Aorta (tissue), 5 donors: ENCODE results near the gene RSAD1. TPM values are rescaled to one million over a fixed set of nuclear protein-coding genes. Genes with fewer than 3 reads are reported as not detected.

ENCODE experiments used
- ATAC-seq: fragments of 200-7000 bp; cut with Tn5 transposase; one replicate; pipeline ENCODE4 v1.9.1; 2022; ENCODE audit warnings: moderate library complexity; ENCODE audit not compliant: low FRiP score
- DNase-seq, 2 donors: peaks; one replicate each; pipeline ENCODE4 v3.0.0-alpha.2; 2020
- H3K27ac ChIP-seq, 2 donors: one replicate each; pipeline ENCODE4 v1.5.1; 2013; ENCODE audit warnings: low read length in 2 of 2, mild to moderate bottlenecking in 2 of 2, moderate library complexity in 2 of 2, control low read depth in 1 of 2, inconsistent platforms in 1 of 2, low read depth in 1 of 2
- H3K27me3 ChIP-seq, 2 donors: one replicate each; pipeline ENCODE4 v1.6.1; 2013; ENCODE audit warnings: control low read depth in 1 of 2, low read length in 1 of 2, mild to moderate bottlenecking in 1 of 2, moderate library complexity in 1 of 2; ENCODE audit not compliant: insufficient read depth in 2 of 2, control insufficient read depth in 1 of 2
- H3K36me3 ChIP-seq, 2 donors: one replicate each; pipeline ENCODE4 v1.6.1; 2013; ENCODE audit warnings: control low read depth in 1 of 2, low read length in 1 of 2, mild to moderate bottlenecking in 1 of 2; ENCODE audit not compliant: insufficient read depth in 2 of 2, control insufficient read depth in 1 of 2
- H3K4me1 ChIP-seq, 2 donors: one replicate each; pipeline ENCODE4 v1.6.1; 2013; ENCODE audit warnings: low read length in 2 of 2, control low read depth in 1 of 2, mild to moderate bottlenecking in 1 of 2, moderate library complexity in 1 of 2; ENCODE audit not compliant: insufficient read depth in 2 of 2, control insufficient read depth in 1 of 2
- H3K4me3 ChIP-seq, 2 donors: one replicate each; pipeline ENCODE4 v1.5.1; 2013; ENCODE audit warnings: low read length in 2 of 2, control low read depth in 1 of 2, mild to moderate bottlenecking in 1 of 2
- H3K9me3 ChIP-seq: one replicate; pipeline ENCODE4 v1.6.1; 2013; ENCODE audit warnings: mild to moderate bottlenecking, low read length; ENCODE audit not compliant: control insufficient read depth
- WGBS, 2 donors: extraction: QIAGEN DNeasy Blood & Tissue Kit; methylation state at CpG; one replicate each; pipeline ENCODE4 v1.1.7; 2013; 5-methylcytosine and 5-hydroxymethylcytosine counted together
- intact Hi-C, 2 donors: fragments of 100-400 bp; cut with DNase I; formaldehyde crosslinking; loops; one replicate each; pipeline versions ENCODE4 v1.14.2 to v1.15.0; 2022
- polyA plus RNA-seq, 2 donors: library from polyadenylated mRNA; stranded (reverse); fragments of 200-250 nt; gene quantifications; one replicate each; pipeline ENCODE4 v1.2.3, GENCODE V29; 2013
- total RNA-seq, 2 donors: library from RNA; stranded (reverse); fragmentation: NEBNext Ultra II Directional; extraction: Animal tissue kit (Norgen Biotek cat#: 25700); gene quantifications; one replicate each; pipeline ENCODE4 v1.2.1, GENCODE V29; 2021
- donor health status: healthy with polysubstance abuse.
- donor health status: Bipolar disorder and iron deficiency.
- donor health status: DM: no; HTN: no; CAD: no.
- donor health status: DM: no; HTN: no; CAD: no.
- donor health status: DM: yes; HTN: yes; CAD: no.

RSAD1 gene
- total and polyA plus RNA-seq, 4 donors, result 12.1 to 42.3 (median 35.7) TPM

- Histone ChIP-seq H3K9me3 (no peaks in the 10 kb centered on the region), H3K27ac (no peak overlapping the region), H3K36me3 (no peaks in the 10 kb centered on the region), H3K27me3 (no peaks in the 10 kb centered on the region), H3K4me3 (no peak overlapping the region), H3K4me1 (no peaks in the 10 kb centered on the region)
- WGBS, 2 donors, result 67 to 70% methylated on average over 6 of the region's 6 CpGs
- intact Hi-C loops, result no loop called here
- no peak for ATAC-seq
- DNase-seq, result no peak
These were observed 36.5 kb downstream of the RSAD1 start for GRCh38 chr17:50514936-50515702.

DNA sequence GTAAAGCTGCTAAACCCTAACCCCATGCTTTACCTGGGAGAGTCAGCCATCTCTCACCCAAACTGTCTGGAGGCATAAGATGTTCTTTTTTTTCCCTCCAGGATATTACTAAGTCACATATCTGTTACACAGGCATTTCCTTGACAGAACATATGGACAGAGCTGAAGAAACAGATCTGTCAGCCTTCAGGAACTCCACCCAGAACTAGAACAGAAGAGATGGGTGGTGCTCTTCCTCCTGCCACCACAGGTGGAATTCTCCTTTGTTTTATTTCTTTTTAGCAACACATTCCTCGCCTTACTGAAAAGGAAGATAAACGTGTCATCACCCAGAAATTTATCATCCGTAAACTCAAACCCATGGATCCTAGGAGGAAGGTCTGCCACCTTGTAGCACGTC, 38.4 kb downstream of the RSAD1 start:
- Histone ChIP-seq H3K4me3 (no peak overlapping the region), H3K27ac (no peak overlapping the region), H3K9me3 (no peaks in the 10 kb centered on the region), H3K4me1 (no peaks in the 10 kb centered on the region), H3K36me3 (no peaks in the 10 kb centered on the region), H3K27me3 (no peaks in the 10 kb centered on the region)
- ATAC-seq, result no peak
- no peak for DNase-seq
- intact Hi-C loops, result no loop called here
- 91 to 93% methylated on average over 4 of the region's 4 CpGs for WGBS, 2 donors

GRCh38 chr17:50517504-50518383, 39.1 kb downstream of the RSAD1 start:
- intact Hi-C loops, result no loop called here
- Histone ChIP-seq H3K4me3 (no peak overlapping the region), H3K27me3 (no peaks in the 10 kb centered on the region), H3K9me3 (no peaks in the 10 kb centered on the region), H3K36me3 (no peaks in the 10 kb centered on the region), H3K4me1 (no peaks in the 10 kb centered on the region), H3K27ac (no peak overlapping the region)
- no peak for DNase-seq
- no peak for ATAC-seq
- 80 to 83% methylated on average over 8 of the region's 8 CpGs for WGBS, 2 donors

- Histone ChIP-seq H3K27ac (no peak overlapping the region), H3K27me3 (no peaks in the 10 kb centered on the region), H3K4me1 (no peaks in the 10 kb centered on the region), H3K4me3 (no peak overlapping the region), H3K9me3 (no peaks in the 10 kb centered on the region), H3K36me3 (no peaks in the 10 kb centered on the region)
- DNase-seq (no peak), ATAC-seq (no peak)
- WGBS, 2 donors, result 85 to 89% methylated on average over 13 of the region's 13 CpGs
- intact Hi-C loops, result no loop called here
These were observed 39.8 kb downstream of the RSAD1 start for GRCh38 chr17:50518384-50519023.

DNA sequence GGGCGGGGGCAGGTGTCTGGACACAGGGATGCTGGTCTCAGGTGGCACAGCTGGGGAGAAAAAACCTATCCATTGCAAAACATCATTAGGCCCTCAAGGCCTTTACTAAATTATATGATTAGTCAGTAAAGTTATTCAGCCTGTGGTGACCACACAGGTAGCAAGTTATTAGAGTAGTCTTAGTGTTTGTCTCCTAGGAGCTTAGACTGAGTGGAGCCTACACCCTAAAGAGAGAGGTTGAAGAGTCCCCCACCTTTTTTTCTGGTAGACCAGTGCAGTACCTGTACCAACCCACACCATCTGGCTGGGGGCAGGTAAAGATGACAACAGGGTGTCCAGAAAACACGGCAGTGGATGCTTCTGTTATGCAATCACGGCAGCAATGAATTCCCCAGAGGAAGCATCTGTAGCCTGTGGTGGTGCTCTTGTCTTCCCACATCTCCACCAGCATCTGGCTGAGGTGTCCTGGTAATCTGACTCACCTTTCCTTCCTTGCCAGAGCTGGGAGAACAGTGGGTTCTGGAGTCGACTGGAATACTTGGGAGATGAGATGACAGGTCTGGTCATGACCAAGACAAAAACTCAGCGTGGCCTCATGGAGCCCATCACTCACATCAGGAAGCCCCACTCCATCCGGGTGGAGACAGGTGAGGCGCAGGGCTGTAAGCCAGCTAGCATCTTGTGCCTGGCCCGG, 40.6 kb downstream of the RSAD1 start:
- Histone ChIP-seq H3K9me3 (no peaks in the 10 kb centered on the region), H3K36me3 (no peaks in the 10 kb centered on the region), H3K4me1 (no peaks in the 10 kb centered on the region), H3K27ac (no peak overlapping the region), H3K4me3 (no peak overlapping the region), H3K27me3 (no peaks in the 10 kb centered on the region)
- 91 to 92% methylated on average over 8 of the region's 8 CpGs for WGBS, 2 donors
- intact Hi-C loops, result no loop called here
- no peak for DNase-seq
- no peak for ATAC-seq

DNA sequence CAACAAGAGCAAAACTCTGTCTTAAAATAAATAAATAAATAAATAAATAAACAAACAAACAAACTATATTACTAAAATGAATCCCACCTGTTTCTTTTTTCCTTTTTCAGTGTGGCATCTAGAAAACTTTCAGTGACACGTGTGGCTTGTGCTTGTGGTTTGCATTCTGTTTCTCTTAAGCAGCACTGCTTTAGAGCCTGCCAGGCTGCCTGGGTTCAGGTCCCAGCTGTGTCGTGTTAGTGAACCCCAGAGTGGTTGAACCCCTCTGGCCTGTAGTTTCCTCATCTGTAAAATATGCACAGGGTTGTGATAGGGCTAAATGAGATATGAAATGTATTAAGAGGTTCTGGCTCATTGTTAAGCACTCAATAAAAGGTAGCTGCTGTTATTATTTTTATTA, 41.8 kb downstream of the RSAD1 start:
- no peak overlapping the region for H3K27ac ChIP-seq
- no peaks in the 10 kb centered on the region for H3K4me1 ChIP-seq
- no peak overlapping the region for H3K4me3 ChIP-seq
- DNase-seq (no peak), ATAC-seq (no peak)
- no peaks in the 10 kb centered on the region for H3K27me3 ChIP-seq
- 88 to 90% methylated on average over 2 of the region's 2 CpGs for WGBS, 2 donors
- H3K9me3 ChIP-seq, result no peaks in the 10 kb centered on the region
- no peaks in the 10 kb centered on the region for H3K36me3 ChIP-seq
- intact Hi-C loops, result no loop called here

DNA sequence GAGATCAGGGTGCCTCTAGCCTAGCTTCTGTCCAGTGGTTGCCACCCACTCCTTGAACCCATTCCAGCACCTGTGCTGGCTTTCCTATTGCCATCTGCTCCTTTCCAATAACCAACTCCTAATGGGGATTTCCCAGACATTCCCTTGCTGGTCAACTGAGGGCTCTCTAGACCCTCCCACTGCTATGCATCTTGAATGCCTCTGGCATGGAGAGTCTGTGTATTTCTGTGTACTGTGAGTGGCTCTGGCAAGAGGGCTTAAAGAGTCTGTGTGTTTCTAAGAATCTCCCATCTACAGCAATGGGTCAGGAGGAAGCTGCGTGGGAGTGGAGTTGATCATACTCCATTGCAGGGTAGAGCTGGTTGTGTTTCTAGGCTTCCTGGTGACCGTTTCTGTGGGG, 42.9 kb downstream of the RSAD1 start:
- no peaks in the 10 kb centered on the region for H3K27me3 ChIP-seq
- intact Hi-C loops, result no loop called here
- no peaks in the 10 kb centered on the region for H3K9me3 ChIP-seq
- DNase-seq (no peak), ATAC-seq (no peak)
- no peak overlapping the region for H3K27ac ChIP-seq
- 76 to 86% methylated on average over 2 of the region's 2 CpGs for WGBS, 2 donors
- H3K4me1 ChIP-seq, result no peaks in the 10 kb centered on the region
- no peaks in the 10 kb centered on the region for H3K36me3 ChIP-seq
- H3K4me3 ChIP-seq, result no peak overlapping the region

DNA sequence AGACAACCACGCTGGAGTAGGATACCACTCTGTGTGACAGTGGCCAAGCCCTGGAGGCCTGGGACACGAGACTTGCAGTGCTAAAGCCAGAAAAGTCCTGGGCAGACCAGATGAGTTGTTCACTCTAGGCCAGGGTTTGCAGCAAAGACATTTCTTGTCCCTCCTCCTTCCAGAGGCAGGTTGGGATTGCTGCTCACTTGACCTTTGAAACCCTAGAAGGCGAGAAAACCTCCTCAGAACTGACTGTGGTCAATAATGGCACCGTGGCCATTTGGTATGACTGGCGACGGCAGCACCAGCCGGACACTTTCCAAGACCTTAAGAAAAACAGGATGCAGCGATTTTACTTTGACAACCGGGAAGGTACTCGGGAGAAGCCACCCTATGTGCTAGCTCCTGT, 44.1 kb downstream of the RSAD1 start:
- WGBS, 2 donors, result 92 to 93% methylated on average over 10 of the region's 10 CpGs
- H3K9me3 ChIP-seq, result no peaks in the 10 kb centered on the region

More for the DNA sequence above, 44.1 kb downstream of the RSAD1 start:
- H3K36me3 ChIP-seq, result no peaks in the 10 kb centered on the region
- H3K4me1 ChIP-seq, result no peaks in the 10 kb centered on the region
- ATAC-seq, result no peak
- DNase-seq, result no peak
- H3K27me3 ChIP-seq, result no peaks in the 10 kb centered on the region
- H3K4me3 ChIP-seq, result no peak overlapping the region
- H3K27ac ChIP-seq, result no peak overlapping the region
- intact Hi-C loops, result no loop called here
